SK-N-MC (cell line): ENCODE results near the gene PLXNB2.

Experiments
- DNase-seq: peaks from one replicate; pipeline ENCODE4 v3.0.0-alpha.2; 2011; ENCODE audit warnings: low read depth, low spot score
- H3K27ac ChIP-seq: fragments of 200-600 bp; sonication (generic); 2 replicates; pipeline ENCODE4 v1.5.1; 2016; ENCODE audit warnings: mixed run types
- H3K36me3 ChIP-seq: fragments of 200-600 bp; sonication (generic); 2 replicates; pipeline ENCODE4 v1.6.1; 2017; ENCODE audit warnings: antibody characterized with exemption, low read length, mixed read lengths; ENCODE audit not compliant: insufficient read depth
- H3K4me3 ChIP-seq: fragments of 200-600 bp; sonication (generic); 2 replicates; pipeline ENCODE4 v1.5.1; 2016
- H3K9ac ChIP-seq: fragments of 200-600 bp; sonication (generic); 2 replicates; pipeline ENCODE4 v1.8.0; 2017; ENCODE audit warnings: mixed run types, mixed read lengths; ENCODE audit not compliant: insufficient read length
- H3K9me3 ChIP-seq: fragments of 200-600 bp; sonication (generic); 2 replicates; pipeline ENCODE4 v1.6.1; 2017; ENCODE audit warnings: low read depth, mild to moderate bottlenecking, antibody characterized with exemption, low read length, moderate library complexity, mixed read lengths
- EZH2 ChIP-seq: fragments of 200-600 bp; sonication (generic); IDR thresholded peaks from one replicate; pipeline ENCODE4 v1.6.1; 2017; ENCODE audit warnings: antibody characterized with exemption
- FOXP2 ChIP-seq: optimal IDR thresholded peaks from 2 replicates; pipeline ENCODE3; 2011; ENCODE audit warnings: mild to moderate bottlenecking, moderate library complexity; ENCODE audit not compliant: insufficient read depth; ENCODE audit errors: extremely low read length, control extremely low read depth
- POLR2AphosphoS5 ChIP-seq: IDR thresholded peaks from 2 replicates; pipeline ENCODE4 v1.6.1; 2012; ENCODE audit warnings: mild to moderate bottlenecking, low read depth, low read length, borderline replicate concordance

PLXNB2 gene

DNA sequence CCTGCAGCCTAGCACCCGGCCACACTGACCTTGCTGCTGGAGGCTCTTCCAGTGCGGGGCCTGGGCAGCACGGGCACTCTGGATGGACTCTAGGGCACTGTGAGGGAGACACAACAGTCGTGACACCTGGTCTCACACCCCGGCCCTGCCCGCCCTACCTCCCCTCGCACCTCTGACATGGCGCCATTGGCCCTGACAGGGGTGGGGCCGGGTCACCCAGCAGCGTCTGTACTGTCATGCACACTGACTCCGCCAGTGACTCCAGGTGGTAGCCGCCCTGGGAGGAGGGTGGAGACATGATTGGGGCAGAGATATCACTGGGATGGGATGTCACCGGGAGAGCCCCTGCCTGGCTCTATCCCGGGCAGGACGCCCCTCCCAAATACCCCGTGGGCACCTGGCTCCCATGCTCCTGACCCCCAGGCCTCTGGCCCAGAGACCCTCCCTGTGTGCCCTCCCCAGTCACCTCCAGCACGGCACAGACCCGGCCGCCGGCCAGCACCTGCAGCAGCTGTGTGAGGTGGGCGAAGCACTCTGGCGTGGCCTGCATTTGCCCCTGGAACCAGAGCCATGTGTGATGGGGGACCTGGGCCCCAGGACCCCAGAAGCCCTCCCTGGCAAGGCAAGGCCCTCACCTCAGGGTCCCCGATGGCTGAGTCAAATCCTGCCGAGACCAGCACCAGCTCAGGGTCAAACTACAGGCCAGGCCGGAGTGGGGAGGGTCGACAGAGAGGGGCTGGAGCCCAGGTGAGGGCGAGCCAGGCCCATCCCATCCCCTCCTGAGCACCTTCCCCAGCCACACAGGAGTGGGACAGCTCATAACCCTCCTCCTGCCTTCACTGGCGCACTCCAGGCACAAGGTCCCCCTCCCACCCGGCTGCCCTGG, 59.0 kb downstream of the PLXNB2 start:
- no peaks in the 10 kb centered on the region for H3K36me3 ChIP-seq
- no peak for DNase-seq
- H3K27ac ChIP-seq, result no peak overlapping the region
- H3K9ac ChIP-seq, result no peak overlapping the region
- no peaks in the 10 kb centered on the region for H3K9me3 ChIP-seq
- H3K4me3 ChIP-seq, result no peak overlapping the region
- no peak for TF ChIP-seq EZH2
- TF ChIP-seq FOXP2, result no peak
- no peak for TF ChIP-seq POLR2AphosphoS5

DNA sequence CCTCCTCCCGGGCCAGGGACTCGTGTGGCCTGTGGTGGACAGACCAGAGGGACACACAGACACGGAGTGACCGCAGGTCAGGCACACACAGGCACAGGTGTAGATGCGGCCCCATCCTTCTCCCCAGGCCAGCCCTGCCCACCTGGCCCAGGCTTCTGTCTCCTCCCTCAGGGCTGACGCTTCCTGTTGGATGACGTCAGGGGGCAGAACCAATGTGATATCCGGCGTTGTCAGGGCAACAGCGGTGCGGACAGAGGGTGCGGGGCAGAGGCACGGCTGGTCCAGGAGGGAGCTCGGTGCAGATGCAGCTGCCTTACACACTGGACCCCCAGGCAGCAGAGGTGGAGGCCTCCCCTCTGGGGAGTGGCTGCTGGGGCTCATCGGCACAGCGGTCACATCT, 59.7 kb downstream of the PLXNB2 start:
- H3K27ac ChIP-seq, result no peak overlapping the region
- no peaks in the 10 kb centered on the region for H3K9me3 ChIP-seq
- no peak overlapping the region for H3K4me3 ChIP-seq
- no peak overlapping the region for H3K9ac ChIP-seq
- no peaks in the 10 kb centered on the region for H3K36me3 ChIP-seq
- no peak for DNase-seq
- TF ChIP-seq POLR2AphosphoS5 (no peak; the same call in 1 of the 2 replicates), FOXP2 (no peak), EZH2 (no peak)

DNA sequence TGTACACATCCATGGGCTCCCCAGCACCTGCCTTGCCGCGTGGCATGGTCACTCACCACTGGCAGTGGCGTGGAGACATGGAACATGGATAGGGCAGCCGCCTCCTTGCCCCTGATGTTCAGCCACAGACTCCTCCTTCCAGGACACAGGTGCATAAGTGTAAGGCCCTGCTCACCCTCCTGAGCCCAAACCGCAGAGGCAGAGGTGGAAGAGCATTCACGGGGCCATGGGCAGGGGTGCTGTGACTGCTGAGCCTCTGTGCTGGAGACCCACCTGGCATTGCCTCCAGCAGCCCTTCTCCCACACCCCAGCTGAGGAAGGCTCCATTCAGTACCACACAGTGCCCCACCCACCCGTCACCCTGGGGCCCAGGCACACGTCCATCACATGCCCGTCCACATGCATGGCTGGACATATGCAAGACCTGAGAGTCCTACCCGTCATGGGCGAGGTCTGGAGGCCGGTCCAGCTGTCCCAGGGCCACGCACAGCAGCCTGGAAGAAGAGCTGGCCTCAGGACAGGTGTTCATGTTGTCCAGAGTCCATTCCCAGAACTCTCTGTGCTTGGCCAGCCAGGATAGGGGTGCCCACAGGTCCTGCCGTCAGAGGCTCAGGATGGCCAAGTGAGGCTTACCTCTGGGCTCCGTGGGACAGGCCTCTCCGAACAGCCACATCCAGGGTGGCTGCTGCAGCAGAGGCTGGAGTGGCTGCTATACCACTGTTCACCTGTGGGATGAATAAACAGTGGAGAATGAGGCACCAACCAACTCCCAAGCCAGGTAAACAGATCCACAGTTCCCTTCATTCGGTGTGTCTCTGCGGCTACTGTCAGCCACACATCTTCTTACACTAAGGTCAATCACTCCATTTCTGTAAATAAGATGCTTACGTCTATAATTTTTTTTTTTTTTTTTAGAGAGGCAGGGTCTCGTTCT, 60.9 kb downstream of the PLXNB2 start:
- no peak overlapping the region for H3K9ac ChIP-seq
- DNase-seq, result no peak

DNA sequence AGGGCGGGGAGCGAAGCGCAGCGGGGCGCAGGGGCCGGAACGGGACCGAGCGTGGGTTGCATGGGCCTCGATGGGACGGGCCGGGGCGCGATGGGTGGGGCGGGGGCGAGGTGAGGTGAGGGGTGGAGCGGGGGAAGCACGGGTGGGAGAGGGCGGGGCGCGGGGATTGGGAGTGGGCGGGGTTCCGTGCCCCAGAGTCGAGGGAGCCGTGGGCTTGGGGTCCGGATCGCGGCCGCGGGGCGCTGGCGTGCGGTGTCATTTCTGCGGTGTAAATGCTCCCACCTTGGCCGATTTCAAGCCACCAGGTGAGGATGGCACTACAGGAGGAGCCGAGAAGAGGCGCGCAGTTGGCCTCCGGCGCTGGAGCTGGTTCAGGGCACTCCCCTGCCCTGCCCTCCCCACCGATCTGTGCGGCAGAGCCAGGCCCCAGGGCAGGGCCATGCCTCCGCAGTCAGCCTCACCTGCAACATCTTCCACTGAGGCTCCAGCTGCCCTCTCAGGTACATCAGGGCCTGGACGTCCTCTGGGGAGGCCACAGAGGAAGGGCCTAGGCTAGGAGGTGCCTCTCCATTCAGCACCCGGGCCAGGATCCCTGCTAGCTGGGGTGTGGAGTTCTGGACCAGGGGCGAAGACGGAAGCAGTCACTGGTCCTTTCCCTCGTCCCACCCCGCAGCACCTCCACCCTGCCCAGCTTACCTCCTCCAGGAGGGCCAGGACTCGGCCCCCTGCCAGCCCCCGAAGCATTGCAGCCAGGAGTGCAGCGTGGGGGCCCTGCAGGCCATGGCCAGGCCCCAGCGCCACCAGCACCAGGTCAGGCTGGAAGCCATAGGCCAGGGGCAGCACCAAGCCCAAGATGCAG, 62.0 kb downstream of the PLXNB2 start:
- TF ChIP-seq FOXP2 (no peak), POLR2AphosphoS5 (no peak), EZH2 (no peak)

More for the DNA sequence above, 60.9 kb downstream of the PLXNB2 start:
- H3K36me3 ChIP-seq, result no peaks in the 10 kb centered on the region
- TF ChIP-seq FOXP2 (no peak), POLR2AphosphoS5 (no peak), EZH2 (no peak)
- H3K27ac ChIP-seq, result no peak overlapping the region
- no peaks in the 10 kb centered on the region for H3K9me3 ChIP-seq
- H3K4me3 ChIP-seq, result no peak overlapping the region

DNA sequence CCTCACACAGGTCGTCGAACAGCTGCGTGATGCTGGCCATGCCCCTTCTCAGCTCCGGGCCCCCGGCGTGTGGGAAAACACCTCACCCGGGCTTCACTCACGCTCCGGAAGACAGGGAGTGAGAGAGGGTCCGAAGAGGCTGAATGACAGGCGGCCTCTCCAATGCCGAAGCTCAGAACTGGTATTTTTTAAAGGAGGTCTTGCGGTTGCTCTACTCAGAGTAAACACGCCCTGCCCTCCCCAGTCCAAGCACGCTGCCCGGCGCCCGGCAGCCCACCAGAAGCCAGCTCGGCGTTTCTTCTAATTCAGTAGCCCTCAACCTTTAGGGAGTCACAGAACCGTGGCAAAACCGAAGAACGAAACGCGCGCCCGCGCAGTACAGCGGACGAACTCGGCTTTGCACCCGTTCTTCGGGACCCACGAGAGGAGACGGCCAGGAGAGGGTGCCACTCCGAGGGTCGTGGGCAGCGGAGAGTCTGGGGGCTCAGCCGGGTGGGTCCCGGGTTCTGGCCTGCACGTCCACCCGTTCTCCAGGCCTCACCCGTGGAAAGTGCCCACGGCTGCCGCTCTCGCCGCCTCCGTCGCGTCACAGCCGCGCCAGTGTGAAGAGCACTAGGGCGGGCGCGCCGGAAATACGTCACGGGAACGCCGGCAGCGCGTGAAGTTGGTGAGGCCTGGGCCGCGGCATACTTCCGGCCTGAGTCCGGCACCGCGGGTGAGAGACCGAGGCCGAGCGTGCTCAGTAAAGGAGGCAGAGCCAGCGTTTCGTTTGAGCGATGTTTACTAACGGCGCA, 62.8 kb downstream of the PLXNB2 start, which contains the start of gene TUBGCP6:
Gene TUBGCP6, minus strand, starts transcription at position 604 of the 794 bp plus-strand sequence. Its CDS starts 564 bp downstream, at position 40.
- Histone ChIP-seq H3K36me3 (no peaks in the 10 kb centered on the region; the same call in 1 of the 2 replicates), H3K4me3 (peak within 1 kb of the TSS; percentile 90), H3K9me3 (no peaks in the 10 kb centered on the region), H3K27ac (peak within 1 kb of the TSS; percentile 84; the same call in 1 of the 2 replicates), H3K9ac (peak within 1 kb of the TSS; percentile 87)
- TF ChIP-seq FOXP2 (no peak), POLR2AphosphoS5 (peak; percentile 93)
- no peak for DNase-seq

More for the DNA sequence above, 62.0 kb downstream of the PLXNB2 start:
- H3K27ac ChIP-seq, result peak overlapping the region; percentile 84; the same call in 1 of the 2 replicates
- H3K9ac ChIP-seq, result peak overlapping the region; percentile 87
- H3K9me3 ChIP-seq, result no peaks in the 10 kb centered on the region
- H3K4me3 ChIP-seq, result peak overlapping the region; percentile 90
- no peak for DNase-seq
- no peaks in the 10 kb centered on the region for H3K36me3 ChIP-seq

DNA sequence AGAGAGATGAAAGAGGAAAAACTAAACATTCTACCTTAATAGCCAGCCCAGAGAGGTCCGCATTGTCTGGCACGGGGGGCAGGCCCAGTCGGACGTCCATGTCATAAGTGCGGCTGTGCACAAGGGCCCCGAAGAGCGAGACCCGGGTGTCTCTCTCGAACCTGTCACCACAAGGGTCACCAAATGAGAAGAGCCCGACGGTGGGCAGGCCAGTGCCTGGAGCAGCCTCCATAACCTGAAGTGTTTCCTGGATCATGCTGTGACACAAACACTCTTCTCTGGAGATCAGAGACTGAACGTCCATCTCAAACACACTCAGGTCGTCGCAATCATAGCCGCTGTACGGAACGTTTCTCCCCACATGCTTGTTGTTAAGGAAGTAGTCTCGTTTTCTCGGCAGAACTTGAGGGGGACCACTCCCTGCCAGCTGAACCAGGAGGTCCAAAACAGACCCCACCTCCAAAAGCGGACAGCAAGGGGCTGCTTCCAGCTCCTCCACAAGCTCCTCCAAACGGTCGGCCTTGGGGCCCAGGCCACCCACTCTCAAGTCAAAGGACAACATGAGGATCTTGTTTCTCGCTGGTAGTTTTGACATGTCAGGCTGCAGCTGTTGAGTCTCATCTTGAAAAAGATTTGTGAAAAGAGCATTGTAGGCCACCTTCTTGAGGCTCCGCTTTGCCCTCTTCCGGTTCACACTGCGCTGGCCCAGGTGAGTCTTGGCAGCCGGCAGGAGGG, 63.6 kb downstream of the PLXNB2 start:
- no peak for TF ChIP-seq EZH2
- TF ChIP-seq FOXP2, result no peak
- no peak for TF ChIP-seq POLR2AphosphoS5
- DNase-seq, result no peak
- Histone ChIP-seq H3K36me3 (no peaks in the 10 kb centered on the region; the same call in 1 of the 2 replicates), H3K4me3 (peak overlapping the region; percentile 90), H3K9me3 (no peaks in the 10 kb centered on the region), H3K9ac (peak overlapping the region; percentile 87), H3K27ac (no peak overlapping the region)
